LoVo (cell line): Measurements from ENCODE around the gene MAP1B.
A peak's percentile ranks its signal among the peaks of the same experiment; 100 is the strongest.

Experiments used
- DNase-seq: peaks from one replicate; pipeline ENCODE4 v3.0.0-alpha.2; 2016; ENCODE audit warnings: low spot score

MAP1B gene

DNA sequence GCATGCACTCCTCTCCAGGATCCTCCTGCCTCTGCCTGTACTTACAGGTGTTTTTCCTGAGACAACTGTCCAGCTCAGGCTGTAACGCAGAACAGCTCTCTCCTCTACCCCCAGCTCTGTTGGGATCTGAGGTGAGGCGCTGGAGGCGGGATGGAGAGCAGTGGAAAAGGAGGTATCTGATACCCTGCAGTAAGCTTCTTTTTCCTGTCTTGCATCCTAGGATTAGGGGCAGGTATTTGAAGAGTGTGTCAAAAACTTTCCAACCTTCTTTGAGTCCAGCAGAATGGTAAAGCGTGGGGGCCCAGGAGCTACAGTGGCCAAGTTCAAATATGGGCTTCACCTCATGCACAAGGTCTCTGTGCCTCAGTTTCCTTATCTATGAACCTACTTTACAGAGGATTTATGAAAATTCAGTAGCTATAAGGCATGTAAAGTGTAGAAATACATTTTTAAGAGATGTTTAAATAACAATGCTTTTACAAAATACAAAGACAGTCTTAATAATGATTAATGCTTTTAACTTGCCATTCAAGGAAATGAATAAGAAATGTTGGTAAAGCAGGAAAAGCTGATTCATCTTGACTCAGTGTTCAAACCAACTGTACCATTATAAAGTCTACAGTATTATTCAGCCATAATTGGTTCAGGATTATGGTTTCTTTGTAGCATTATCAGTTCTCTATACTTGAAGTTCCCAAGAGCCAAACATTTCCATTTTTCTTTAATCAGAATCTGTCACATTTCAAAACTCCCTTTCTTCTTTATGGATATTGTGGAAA, 26.1 kb downstream of the MAP1B start:
- DNase-seq, result no peak

DNA sequence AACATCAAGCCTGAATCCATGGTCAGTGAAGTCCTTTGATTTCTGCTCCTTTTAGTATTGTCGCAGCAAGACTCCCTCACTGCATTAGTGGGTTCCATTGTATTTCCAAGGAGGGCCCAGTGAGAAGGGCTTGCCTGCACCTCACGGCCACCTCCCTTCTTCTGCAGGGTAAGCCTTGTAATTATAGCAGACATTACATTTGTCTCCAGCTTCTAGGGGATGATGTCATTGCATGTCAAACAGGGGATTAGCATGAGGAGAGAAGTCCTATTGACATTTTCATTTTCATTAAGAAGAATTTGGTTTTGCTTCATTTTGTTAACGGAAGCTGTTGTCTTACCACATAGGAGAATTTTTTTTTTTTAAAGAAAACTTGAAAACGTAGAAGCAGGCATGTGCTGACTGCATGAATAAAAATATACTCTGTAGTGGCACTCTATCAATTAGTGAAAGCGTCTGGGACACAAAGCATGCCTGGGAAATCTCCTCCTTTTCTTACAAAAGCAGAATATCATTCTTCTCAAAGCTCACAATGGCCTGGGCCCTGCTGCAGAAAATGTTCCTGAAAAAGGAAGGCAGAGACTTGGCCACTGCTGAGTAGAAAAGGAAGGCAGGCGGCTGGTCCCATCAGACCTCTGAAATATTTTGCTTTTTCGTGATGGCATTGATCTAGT, 27.1 kb downstream of the MAP1B start:
- no peak for DNase-seq

GRCh38 chr5:72137826-72138409, 30.6 kb downstream of the MAP1B start:
- DNase-seq, result peak; percentile 62

- peak; percentile 33 for DNase-seq
Observed at GRCh38 chr5:72138943-72139521, 31.8 kb downstream of the MAP1B start.

GRCh38 chr5:72140711-72141110, 33.4 kb downstream of the MAP1B start:
- DNase-seq, result no peak

- no peak for DNase-seq
Observed at GRCh38 chr5:72141440-72142355, 34.4 kb downstream of the MAP1B start.

GRCh38 chr5:72144762-72145161, 37.5 kb downstream of the MAP1B start:
- no peak for DNase-seq

DNA sequence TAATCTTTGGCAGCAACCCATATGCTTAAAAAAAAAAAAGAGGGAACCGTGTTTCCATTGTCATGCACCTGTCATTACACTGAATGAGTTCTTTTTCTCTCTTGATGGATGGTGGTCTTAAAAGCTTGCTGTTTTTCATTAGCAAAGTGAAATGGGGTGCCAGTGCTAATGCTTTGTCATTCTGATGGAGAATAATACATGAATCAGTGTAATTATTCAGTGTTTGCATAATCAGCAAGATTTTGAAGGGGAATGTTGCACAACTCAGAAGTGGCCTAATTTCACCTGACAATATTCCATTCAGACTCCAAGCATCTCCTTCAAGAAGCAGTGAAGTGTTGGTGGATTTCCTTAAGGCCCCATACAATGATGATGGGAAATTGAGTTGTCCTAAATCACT, 38.1 kb downstream of the MAP1B start:
- DNase-seq, result no peak

GRCh38 chr5:72146056-72146455, 38.8 kb downstream of the MAP1B start:
- no peak for DNase-seq

- no peak for DNase-seq
Observed at GRCh38 chr5:72147569-72147968, 40.3 kb downstream of the MAP1B start.

GRCh38 chr5:72149742-72150141, 42.5 kb downstream of the MAP1B start:
- DNase-seq, result no peak

GRCh38 chr5:72151169-72151568, 43.9 kb downstream of the MAP1B start:
- DNase-seq, result no peak

DNA sequence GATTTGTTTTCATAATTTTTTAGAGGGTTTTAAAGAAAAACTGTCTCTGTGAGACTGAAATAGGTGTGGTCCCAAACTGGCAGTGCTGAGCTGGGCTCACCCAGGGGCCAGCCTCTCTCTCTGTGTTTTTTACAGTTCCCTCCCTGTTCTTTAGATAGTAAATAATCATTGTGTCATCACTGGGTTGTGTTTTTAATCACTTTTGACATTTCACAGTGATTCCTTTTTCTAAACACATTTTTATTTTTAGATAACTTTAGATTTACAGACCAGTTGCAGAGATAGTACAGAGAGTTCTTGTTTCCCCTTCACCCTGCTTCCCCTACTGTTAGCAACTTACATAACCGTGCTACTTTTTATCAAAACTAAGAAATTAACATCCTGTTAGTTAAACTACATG, 44.4 kb downstream of the MAP1B start:
- no peak for DNase-seq

DNA sequence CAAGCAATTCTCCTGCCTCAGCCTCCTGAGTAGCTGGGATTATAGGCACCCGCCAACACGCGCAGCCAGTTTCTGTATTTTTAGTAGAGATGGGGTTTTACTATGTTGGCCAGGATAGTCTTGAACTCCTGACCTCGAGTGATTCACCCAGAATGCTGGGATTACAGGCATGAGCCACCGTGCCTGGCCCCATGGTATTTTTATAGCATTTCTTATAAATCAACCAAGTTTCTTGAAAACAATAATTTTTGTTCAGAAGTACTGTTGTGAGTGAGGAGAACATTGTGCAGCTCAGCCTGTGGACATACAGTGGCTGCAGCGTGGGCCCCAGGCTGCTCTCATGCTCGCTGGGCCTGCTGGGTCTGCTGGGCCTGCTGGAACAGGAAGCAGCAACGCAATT, 45.3 kb downstream of the MAP1B start:
- DNase-seq, result no peak

- DNase-seq, result no peak
Observed at GRCh38 chr5:72153551-72153950, 46.3 kb downstream of the MAP1B start.

GRCh38 chr5:72154076-72154756, 46.9 kb downstream of the MAP1B start:
- no peak for DNase-seq

GRCh38 chr5:72156946-72157624, 49.8 kb downstream of the MAP1B start:
- DNase-seq, result no peak

DNA sequence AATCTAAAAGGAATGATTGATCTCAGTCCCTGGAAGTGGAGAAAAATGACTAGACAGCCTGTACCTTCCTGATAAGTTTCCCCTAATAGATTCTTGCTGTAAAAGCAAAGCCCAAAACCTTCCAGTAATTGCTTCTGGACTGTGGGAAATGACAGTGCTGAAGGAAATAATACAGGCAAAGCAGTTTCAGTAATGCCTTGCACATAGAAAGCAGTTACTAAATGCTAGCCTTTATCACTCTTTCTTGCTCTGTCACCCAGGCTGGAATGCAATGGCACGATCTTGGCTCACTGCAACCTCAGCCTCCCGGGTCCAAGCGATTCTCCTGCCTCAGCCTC, 50.3 kb downstream of the MAP1B start:
- no peak for DNase-seq

DNA sequence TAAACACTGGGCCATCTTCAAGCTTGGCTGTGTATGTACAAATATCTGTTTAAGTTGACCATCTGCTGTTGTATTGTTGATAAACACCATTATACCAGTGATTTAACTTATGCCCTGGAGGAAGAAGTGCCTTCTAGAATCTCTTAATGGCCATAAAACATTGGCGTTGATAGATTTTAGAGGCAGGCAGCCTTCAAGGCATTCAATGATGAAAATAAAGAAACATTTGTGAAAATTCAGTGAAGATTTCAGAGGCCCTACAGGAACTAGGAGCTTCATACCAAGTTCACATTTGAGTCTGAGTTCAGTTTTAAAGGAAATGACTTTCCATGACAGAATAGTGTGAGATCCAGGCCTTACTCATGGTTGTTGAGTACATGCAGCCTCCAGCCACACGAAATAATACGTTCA, 52.2 kb downstream of the MAP1B start:
- DNase-seq, result no peak

- no peak for DNase-seq
Observed at GRCh38 chr5:72160329-72160728, 53.1 kb downstream of the MAP1B start.

GRCh38 chr5:72160959-72161358, 53.7 kb downstream of the MAP1B start:
- DNase-seq, result no peak
